HepG2 (cell line): ENCODE results near the gene CFAP97D1. TPM values are rescaled to one million over a fixed set of nuclear protein-coding genes. Genes with fewer than 3 reads are reported as not detected.

Experiments used
- ATAC-seq: fragments of 200-7000 bp; cut with Tn5 transposase; 3 replicates; pipeline ENCODE4 v1.9.1; 2020; ENCODE audit warnings: mild to moderate bottlenecking, moderate library complexity
- BruUV-seq: library from RNA; stranded (reverse); fragments of 400-500 nt; replicated peaks from 2 replicates; lab custom pipeline; 2021; lab: Mats Ljungman, UMichigan
- CTCF ChIA-PET: fragments of 300-600 bp; formaldehyde crosslinking; extraction: SDS; loops from one replicate; lab custom pipeline; 2021; ENCODE audit warnings: low total read pairs, inconsistent platforms, low intra/inter-chr PET ratio; lab: Yijun Ruan, JAX
- POLR2A ChIA-PET: fragments of 350-600 bp; sonication (Branson Sonifier 250); formaldehyde crosslinking; loops from one replicate; lab custom pipeline; 2020; ENCODE audit warnings: antibody characterized with exemption, inconsistent platforms; lab: Yijun Ruan, JAX
- DNase-seq: peaks from one replicate; pipeline ENCODE4 v3.0.0-alpha.2; 2015; ENCODE audit warnings: low spot score
- FAIRE-seq: peaks from 3 replicates; lab custom pipeline; 2011; peaks lifted over from hg19 to GRCh38; lab: Jason Lieb, UNC
- H2AFZ ChIP-seq: one replicate; pipeline ENCODE4 v1.6.1; 2011; ENCODE audit warnings: low read length, inconsistent platforms
- H3K27ac ChIP-seq: fragments of 300-600 bp; 3 replicates; pipeline ENCODE4 v1.8.0; 2011; ENCODE audit warnings: mixed run types, mild to moderate bottlenecking, mixed read lengths, low read length, inconsistent platforms; ENCODE audit not compliant: insufficient read depth; ENCODE audit errors: extremely low read length
- H3K27me3 ChIP-seq, 2 experiments: fragments of 200-600 bp in 1 of 2; 2 replicates in 1 of 2; 3 replicates in 1 of 2; pipeline versions ENCODE4 v1.6.0 to v1.8.0; 2011; ENCODE audit warnings: low read length in 2 of 2, mild to moderate bottlenecking in 2 of 2, moderate library complexity in 2 of 2, inconsistent platforms in 1 of 2; ENCODE audit not compliant: insufficient read depth in 2 of 2, control insufficient read depth in 1 of 2
- H3K36me3 ChIP-seq, 2 experiments: fragments of 200-600 bp in 1 of 2; replicated peaks in 1 of 2; 2 replicates in 1 of 2; 3 replicates in 1 of 2; pipeline versions ENCODE4 v1.5.1 to v1.8.0; 2011; ENCODE audit warnings: low read length in 2 of 2, inconsistent platforms in 1 of 2; ENCODE audit not compliant: insufficient read depth in 2 of 2, control insufficient read depth in 1 of 2
- H3K4me1 ChIP-seq: 2 replicates; pipeline ENCODE4 v1.5.1; 2012; ENCODE audit warnings: low read length, inconsistent platforms; ENCODE audit not compliant: insufficient read depth
- H3K4me2 ChIP-seq: 2 replicates; pipeline ENCODE4 v1.6.0; 2011; ENCODE audit warnings: low read depth, low read length, inconsistent platforms
- H3K4me3 ChIP-seq, 3 experiments: fragments of 200-600 bp in 1 of 3; sonication (generic), shearing (Covaris generic) in 1 of 3; replicated peaks in 1 of 3; 2 replicates each; pipeline ENCODE4 v1.5.1; 2011 to 2016; ENCODE audit warnings: low read length in 3 of 3, inconsistent platforms in 2 of 3, low read depth in 2 of 3, mild to moderate bottlenecking in 2 of 3, control low read depth in 1 of 3, mixed read lengths in 1 of 3; ENCODE audit not compliant: insufficient read depth in 1 of 3
- H3K79me2 ChIP-seq: one replicate; pipeline ENCODE4 v1.6.1; 2011; ENCODE audit warnings: low read length, inconsistent platforms; ENCODE audit not compliant: insufficient read depth
- H3K9ac ChIP-seq: 2 replicates; pipeline ENCODE4 v1.6.0; 2011; ENCODE audit warnings: mild to moderate bottlenecking, low read depth, low read length, inconsistent platforms; ENCODE audit not compliant: insufficient read depth
- H3K9me3 ChIP-seq: 2 replicates; pipeline ENCODE4 v1.5.1; 2012; ENCODE audit warnings: mild to moderate bottlenecking, low read length
- H4K20me1 ChIP-seq: 2 replicates; pipeline ENCODE4 v1.6.0; 2011; ENCODE audit warnings: inconsistent platforms, mild to moderate bottlenecking, low read length, moderate library complexity; ENCODE audit not compliant: insufficient read depth
- DZIP1 ChIP-seq: sonication (generic); formaldehyde crosslinking; IDR thresholded peaks from 2 replicates; pipeline ENCODE4 v1.5.0; 2020; ENCODE audit warnings: mild to moderate bottlenecking, missing genetic modification reagents
- GLMP ChIP-seq: sonication (generic); formaldehyde crosslinking; IDR thresholded peaks from 2 replicates; pipeline ENCODE4 v1.9.0; 2021; ENCODE audit warnings: missing genetic modification reagents, mild to moderate bottlenecking, borderline replicate concordance
- JUNB ChIP-seq: sonication (generic); formaldehyde crosslinking; IDR thresholded peaks from 2 replicates; pipeline ENCODE4 v1.8.0; 2022; ENCODE audit warnings: missing genetic modification reagents, mild to moderate bottlenecking, borderline replicate concordance
- KMT2B ChIP-seq: IDR thresholded peaks from 2 replicates; pipeline ENCODE4 v1.6.1; 2016; ENCODE audit warnings: missing genetic modification reagents, missing compliant biosample characterization
- NBN ChIP-seq: fragments of 450-650 bp; conservative IDR thresholded peaks from 2 replicates; pipeline ENCODE4 v1.6.1; 2017
- NR2F1 ChIP-seq, 2 experiments: fragments of 450-650 bp in 1 of 2; formaldehyde crosslinking in 1 of 2; IDR thresholded peaks; 2 replicates each; pipeline versions ENCODE4 v1.5.0 to v1.6.1; 2016 to 2020; ENCODE audit warnings: mild to moderate bottlenecking in 1 of 2, missing compliant biosample characterization in 1 of 2, missing genetic modification reagents in 1 of 2, moderate library complexity in 1 of 2
- POLR2A ChIP-seq, 2 experiments: IDR thresholded peaks; 2 replicates each; pipeline ENCODE4 v1.6.1; 2011; ENCODE audit warnings: low read depth in 2 of 2, low read length in 2 of 2, mild to moderate bottlenecking in 1 of 2, moderate library complexity in 1 of 2; ENCODE audit not compliant: insufficient read depth in 1 of 2
- POLR2G ChIP-seq: fragments of 200-400 bp; formaldehyde crosslinking; IDR thresholded peaks from 2 replicates; pipeline ENCODE4 v1.6.1; 2018; ENCODE audit warnings: mild to moderate bottlenecking, low read depth, low read length, moderate library complexity
- RAD51 ChIP-seq: fragments of 450-650 bp; IDR thresholded peaks from 2 replicates; pipeline ENCODE4 v1.6.1; 2016; ENCODE audit warnings: borderline replicate concordance
- SP1 ChIP-seq, 2 experiments: fragments of 450-650 bp in 1 of 2; sonication (generic) in 1 of 2; formaldehyde crosslinking in 1 of 2; IDR thresholded peaks; 2 replicates each; pipeline versions ENCODE4 v1.4.0 to v1.6.1; 2016 to 2020; ENCODE audit warnings: missing genetic modification reagents in 1 of 2
- TRIM24 ChIP-seq: sonication (generic); formaldehyde crosslinking; IDR thresholded peaks from 2 replicates; pipeline ENCODE4 v1.8.0; 2022; ENCODE audit warnings: mild to moderate bottlenecking, missing genetic modification reagents
- ZFP1 ChIP-seq: IDR thresholded peaks from 2 replicates; pipeline ENCODE4 v1.6.1; 2016
- ZNF10 ChIP-seq: sonication (generic); formaldehyde crosslinking; IDR thresholded peaks from 2 replicates; pipeline ENCODE4 v1.4.0; 2020; ENCODE audit warnings: mild to moderate bottlenecking, low read depth, missing genetic modification reagents, borderline replicate concordance
- ZNF34 ChIP-seq: sonication (generic); formaldehyde crosslinking; IDR thresholded peaks from 2 replicates; pipeline ENCODE4 v1.4.0; 2020; ENCODE audit warnings: mild to moderate bottlenecking, missing genetic modification reagents, borderline replicate concordance
- ZNF556 ChIP-seq: sonication (generic); formaldehyde crosslinking; IDR thresholded peaks from 2 replicates; pipeline ENCODE4 v1.4.0; 2020; ENCODE audit warnings: mild to moderate bottlenecking, missing genetic modification reagents, borderline replicate concordance
- ZNF589 ChIP-seq: sonication (generic); formaldehyde crosslinking; conservative IDR thresholded peaks from 2 replicates; pipeline ENCODE4 v1.8.0; 2022; ENCODE audit warnings: mild to moderate bottlenecking, moderate library complexity, missing genetic modification reagents
- ZNF674 ChIP-seq: sonication (generic); formaldehyde crosslinking; IDR thresholded peaks from 2 replicates; pipeline ENCODE4 v1.5.0; 2020; ENCODE audit warnings: low read depth, mild to moderate bottlenecking, missing genetic modification reagents
- WGBS: methylation state at CpG from one replicate; pipeline ENCODE4 v1.1.6; 2017; ENCODE audit warnings: low lambda C conversion rate; 5-methylcytosine and 5-hydroxymethylcytosine counted together
- in situ Hi-C: cut with HindIII; loops from 2 replicates; pipeline ENCODE4 v1.10.0; 2017; ENCODE audit warnings: low pct_unique_long_range_greater_than_20kb; ENCODE audit not compliant: extremely low pct_ligation_motif_present
- intact Hi-C: fragments of 100-400 bp; cut with micrococcal nuclease; formaldehyde crosslinking; loops from one replicate; pipeline ENCODE4 v1.10.0; 2022; ENCODE audit not compliant: unreplicated experiment
- polyA plus RNA-seq, 8 experiments: library from polyadenylated mRNA; depleted of rRNA in 3 of 8; stranded (reverse) in 7 of 8; unstranded in 1 of 8; fragments of >200 nt; fragmentation: Illumina TruSeq in 4 of 8; extraction: Trizol in 4 of 8; gene quantifications; 2 replicates each; pipeline versions ENCODE4 v1.2.1 to v1.2.3, GENCODE V29; 2011 to 2016; ENCODE audit warnings: low read depth in 4 of 8, missing spikeins in 1 of 8, mixed read lengths in 1 of 8; ENCODE audit not compliant: insufficient read depth in 1 of 8
- total RNA-seq, 5 experiments: library from RNA; depleted of rRNA; stranded (reverse); fragments of >200 nt; fragmentation: Illumina TruSeq; extraction: Trizol; gene quantifications; 2 replicates each; pipeline ENCODE4 v1.2.3, GENCODE V29; 2016; ENCODE audit warnings: low read depth in 1 of 5

CFAP97D1 gene
- total and polyA plus RNA-seq, 2 of the 13 experiments (the other 11 are each of a cell fraction or from before 2014, with no cell fraction given), result 0.02 TPM; not detected in 1

DNA sequence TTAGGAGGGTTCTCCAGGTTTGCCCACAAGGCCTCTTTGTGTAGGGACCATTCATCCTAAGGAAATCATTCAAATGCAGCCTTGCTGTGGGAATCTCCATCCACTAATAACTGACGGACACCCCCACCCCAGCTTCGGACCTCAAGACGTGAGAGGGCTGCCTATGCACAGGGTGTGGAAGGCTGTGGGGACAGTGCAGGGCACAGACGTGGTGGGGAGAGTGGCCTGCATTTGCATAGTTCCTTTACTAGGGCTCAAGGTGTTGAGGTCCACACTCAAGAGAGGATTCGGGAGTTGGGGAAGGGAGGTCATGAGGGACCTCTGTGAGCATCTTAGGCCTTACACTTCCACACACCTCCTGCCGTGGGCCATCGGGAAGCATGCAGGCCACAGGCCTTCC, 11.3 kb upstream of the CFAP97D1 start:
- BruUV-seq, result no TSS peak
- no peak overlapping the region for H3K4me3 ChIP-seq
- in situ Hi-C loops, result loop anchor here (10.0 kb wide), 1 partner anchor 254 kb away; no protein-coding TSS in a partner anchor

DNA sequence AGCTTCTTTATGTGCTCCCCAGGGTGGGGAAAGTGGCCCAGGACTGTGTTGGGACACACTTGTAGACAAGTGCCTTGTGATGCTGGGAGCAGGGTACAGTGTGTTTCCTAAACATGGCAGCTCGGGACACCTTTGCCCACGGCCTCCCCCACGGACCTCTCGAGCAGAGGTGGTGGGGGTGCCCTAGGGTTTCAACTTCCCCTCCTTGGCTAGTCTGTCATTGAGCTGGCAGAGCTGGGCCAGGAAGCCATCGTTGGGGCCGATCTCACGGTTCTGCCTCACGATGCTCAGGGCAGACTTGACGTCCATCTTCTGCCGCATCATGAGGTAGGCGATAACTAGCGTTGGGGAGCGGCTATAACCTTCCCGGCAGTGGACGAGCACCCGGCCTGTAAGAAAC, 10.8 kb upstream of the CFAP97D1 start:
- Histone ChIP-seq H3K9me3 (no peaks in the 10 kb centered on the region), H3K4me2 (no peak overlapping the region), H3K9ac (no peak overlapping the region), H3K4me3 (no peak overlapping the region), H3K36me3 (peaks cover 24 to 40% of the 10 kb centered on the region in 2 experiments), H3K27ac (no peak overlapping the region), H3K79me2 (no peaks in the 10 kb centered on the region), H3K4me1 (peaks cover 35% of the 10 kb centered on the region), H2AFZ (no peak overlapping the region), H3K27me3 (no peaks in the 10 kb centered on the region), H4K20me1 (no peaks in the 10 kb centered on the region)
- WGBS, result over 99% methylated on average over 15 of the region's 16 CpGs
- in situ Hi-C loops, result loop anchor here (10.0 kb wide), 1 partner anchor 255 kb away; no protein-coding TSS in a partner anchor
- ChIA-PET POLR2A (no interaction called here), CTCF (no interaction called here)
- intact Hi-C loops, result loop anchor here (10.0 kb wide), 1 partner anchor 245 kb away; no protein-coding TSS in a partner anchor
- DNase-seq (no peak), ATAC-seq (no peak), FAIRE-seq (no peak)
- no TSS peak for BruUV-seq
- TF ChIP-seq ZFP1 (CRISPR knock-in tag) (no peak), ZNF589 (CRISPR knock-in tag) (no peak), KMT2B (CRISPR knock-in tag) (no peak), DZIP1 (CRISPR knock-in tag) (0 out of 2 replicates have a peak, but pooled peaks have one; percentile 39), ZNF556 (CRISPR knock-in tag) (no peak), ZNF674 (CRISPR knock-in tag) (no peak), JUNB (CRISPR knock-in tag) (no peak)

More for the DNA sequence above, 11.3 kb upstream of the CFAP97D1 start:
- Histone ChIP-seq H2AFZ (no peak overlapping the region), H3K27ac (no peak overlapping the region), H3K36me3 (peaks cover 19 to 35% of the 10 kb centered on the region in 2 experiments), H3K4me2 (no peak overlapping the region), H3K9ac (no peak overlapping the region), H4K20me1 (no peaks in the 10 kb centered on the region), H3K9me3 (no peaks in the 10 kb centered on the region), H3K27me3 (no peaks in the 10 kb centered on the region), H3K4me1 (peaks cover 30% of the 10 kb centered on the region), H3K79me2 (no peaks in the 10 kb centered on the region)
- ATAC-seq (no peak), DNase-seq (no peak), FAIRE-seq (no peak)
- POLR2A ChIA-PET, result no interaction called here
- WGBS, result 95% methylated on average over 7 of the region's 7 CpGs
- intact Hi-C loops, result loop anchor here (10.0 kb wide), 1 partner anchor 244 kb away; no protein-coding TSS in a partner anchor
- peak; percentile 39; the same call in 1 of the 2 replicates for TF ChIP-seq POLR2G
- TF ChIP-seq NBN, result no peak
- TF ChIP-seq SP1 (IDR thresholded peaks at IDR 0.05), result no peak
- TF ChIP-seq SP1 (CRISPR knock-in tag; IDR thresholded peaks at IDR 0.05), result no peak
- TF ChIP-seq POLR2A (IDR thresholded peaks at IDR 0.05; ENCODE audit: insufficient read depth in 1 of 2, low read depth in 2 of 2, low read length in 2 of 2), result 0 out of 4 replicates have a peak, but pooled peaks of 1 of the 2 experiments have one; percentile 22
- TF ChIP-seq GLMP (CRISPR knock-in tag), result no peak
- TF ChIP-seq RAD51, result no peak
- TF ChIP-seq TRIM24 (CRISPR knock-in tag), result no peak
- no peak for TF ChIP-seq ZNF34 (CRISPR knock-in tag)
- TF ChIP-seq ZNF10 (CRISPR knock-in tag), result no peak
- no peak for TF ChIP-seq NR2F1 (CRISPR knock-in tag; IDR thresholded peaks at IDR 0.05)
- CTCF ChIA-PET, result no interaction called here
